Esophagus squamous epithelium (tissue), 4 donors: ENCODE data around the gene RIT2.

Experiments used
- CTCF ChIP-seq, 6 experiments: fragments of 450-650 bp in 4 of 6; fragments of 200-600 bp in 2 of 6; sonication (generic) in 2 of 6; IDR thresholded peaks; one replicate each; pipeline ENCODE4 v1.5.1; 2016 to 2019; ENCODE audit warnings: antibody characterized with exemption in 6 of 6, mild to moderate bottlenecking in 4 of 6, moderate library complexity in 4 of 6
- POLR2A ChIP-seq, 4 donors: fragments of 450-650 bp; IDR thresholded peaks; one replicate each; pipeline ENCODE4 v1.6.1; 2017; ENCODE audit warnings: antibody characterized with exemption in 4 of 4, mild to moderate bottlenecking in 4 of 4, moderate library complexity in 3 of 4

- TF ChIP-seq CTCF (IDR thresholded peaks at IDR 0.05), result no peak
- TF ChIP-seq POLR2A (IDR thresholded peaks at IDR 0.05), result no peak
Observed at GRCh38 chr18:42712065-42712464, 403.4 kb downstream of the RIT2 start.
